Activated T-helper 1 cell treated with Interleukin-2 at 50 U/mL for 16 hours (primary cell): Measurements from ENCODE around the gene TEX9.
"Not testable (repeated sequence)": the region's sequence is repeated elsewhere in the genome, so short reads cannot be mapped to it uniquely, and the experiment has no call there.

ENCODE experiments used
- DNase-seq: peaks from one replicate; pipeline ENCODE4 v3.0.0-alpha.2; 2020; ENCODE audit warnings: low read depth

Gene TEX9

GRCh38 chr15:56366211-56366610 is 985 bp downstream of the TEX9 start:
- no peak for DNase-seq

- no peak for DNase-seq
These were observed 1.9 kb downstream of the TEX9 start for GRCh38 chr15:56367156-56367555.

- no peak for DNase-seq
These were observed 4.0 kb downstream of the TEX9 start for GRCh38 chr15:56369234-56369633.

- DNase-seq, result no peak
These were observed 6.4 kb downstream of the TEX9 start for GRCh38 chr15:56371495-56372147.

GRCh38 chr15:56374693-56375092 is 9.5 kb downstream of the TEX9 start:
- DNase-seq, result not testable (repeated sequence)

- not testable (repeated sequence) for DNase-seq
These were observed 12.6 kb downstream of the TEX9 start for GRCh38 chr15:56377822-56378221.

GRCh38 chr15:56383010-56383409 is 17.8 kb downstream of the TEX9 start:
- no peak for DNase-seq

- DNase-seq, result no peak
These were observed 20.7 kb downstream of the TEX9 start for GRCh38 chr15:56385908-56386307.

- DNase-seq, result no peak
These were observed 25.6 kb downstream of the TEX9 start for GRCh38 chr15:56390739-56391267.

GRCh38 chr15:56393277-56393676 is 28.1 kb downstream of the TEX9 start:
- no peak for DNase-seq

GRCh38 chr15:56394909-56395308 is 29.7 kb downstream of the TEX9 start:
- DNase-seq, result no peak

GRCh38 chr15:56397325-56397724 is 32.1 kb downstream of the TEX9 start:
- DNase-seq, result not testable (repeated sequence)

- not testable (repeated sequence) for DNase-seq
These were observed 34.0 kb downstream of the TEX9 start for GRCh38 chr15:56399209-56399608.

- DNase-seq, result no peak
These were observed 45.5 kb downstream of the TEX9 start for GRCh38 chr15:56410721-56411120.

- no peak for DNase-seq
These were observed 46.0 kb downstream of the TEX9 start for GRCh38 chr15:56411122-56411749.

- DNase-seq, result not testable (repeated sequence)
These were observed 48.0 kb downstream of the TEX9 start for GRCh38 chr15:56413114-56413733.

GRCh38 chr15:56425276-56425675 is 60.0 kb downstream of the TEX9 start:
- no peak for DNase-seq

GRCh38 chr15:56425976-56426375 is 60.8 kb downstream of the TEX9 start:
- DNase-seq, result no peak

- no peak for DNase-seq
These were observed 63.7 kb downstream of the TEX9 start for GRCh38 chr15:56428821-56429458.

GRCh38 chr15:56432304-56432703 is 67.1 kb downstream of the TEX9 start:
- DNase-seq, result no peak

GRCh38 chr15:56440214-56440770 is 75.1 kb downstream of the TEX9 start:
- DNase-seq, result no peak

GRCh38 chr15:56442354-56442753 is 77.1 kb downstream of the TEX9 start:
- no peak for DNase-seq
